A549 (cell line): ENCODE data around the gene TRNP1. TPM values are rescaled to one million over a fixed set of nuclear protein-coding genes. Genes with fewer than 3 reads are reported as not detected.

Source experiments
- BHLHE40 ChIP-seq: IDR thresholded peaks from 2 replicates; pipeline ENCODE4 v1.6.1; 2012; ENCODE audit warnings: low read depth, low read length, inconsistent platforms
- CBX8 ChIP-seq: fragments of 200-600 bp; sonication (generic); IDR thresholded peaks from 2 replicates; pipeline ENCODE4 v1.6.1; 2016
- CEBPB ChIP-seq, 2 experiments: fragments of >200 bp in 1 of 2; sonication (Bioruptor Twin) in 1 of 2; formaldehyde crosslinking in 1 of 2; IDR thresholded peaks; 2 replicates each; pipeline ENCODE4 v1.6.1; 2012 to 2016
- EHF ChIP-seq: fragments of 250-450 bp; sonication (Bioruptor Pico); IDR thresholded peaks from 2 replicates; pipeline ENCODE4 v1.5.0; 2020; ENCODE audit warnings: mild to moderate bottlenecking
- EHMT2 ChIP-seq: fragments of 200-600 bp; sonication (generic); IDR thresholded peaks from 2 replicates; pipeline ENCODE4 v1.6.1; 2016; ENCODE audit warnings: antibody characterized with exemption, low read depth, mild to moderate bottlenecking, moderate library complexity
- EP300 ChIP-seq, 2 experiments: fragments of >200 bp; sonication (Bioruptor Twin); formaldehyde crosslinking; IDR thresholded peaks; 2 replicates in 1 of 2; 3 replicates in 1 of 2; pipeline ENCODE4 v1.6.1; 2016 to 2017
- ESRRA ChIP-seq: fragments of 150-350 bp; IDR thresholded peaks from 2 replicates; pipeline ENCODE4 v1.6.1; 2014; ENCODE audit warnings: mild to moderate bottlenecking, low read length, borderline replicate concordance
- FOSB ChIP-seq: fragments of 250-450 bp; sonication (Bioruptor Pico); IDR thresholded peaks from 2 replicates; pipeline ENCODE4 v1.5.0; 2020; ENCODE audit warnings: mild to moderate bottlenecking, moderate library complexity
- FOXS1 ChIP-seq: fragments of 250-450 bp; sonication (Bioruptor Pico); IDR thresholded peaks from 2 replicates; pipeline ENCODE4 v1.5.0; 2020; ENCODE audit warnings: mild to moderate bottlenecking, moderate library complexity
- HOXB13 ChIP-seq: fragments of 250-450 bp; sonication (Bioruptor Pico); IDR thresholded peaks from 2 replicates; pipeline ENCODE4 v1.5.0; 2020; ENCODE audit warnings: low read depth, mild to moderate bottlenecking, moderate library complexity
- HOXB5 ChIP-seq: fragments of 250-450 bp; sonication (Bioruptor Pico); IDR thresholded peaks from 2 replicates; pipeline ENCODE4 v1.5.0; 2020; ENCODE audit warnings: mild to moderate bottlenecking, moderate library complexity
- KDM5A ChIP-seq: fragments of 200-600 bp; sonication (generic); IDR thresholded peaks from 2 replicates; pipeline ENCODE4 v1.6.1; 2016; ENCODE audit warnings: antibody characterized with exemption, mild to moderate bottlenecking
- MAFK ChIP-seq: fragments of 450-650 bp; IDR thresholded peaks from 2 replicates; pipeline ENCODE4 v1.6.1; 2014; ENCODE audit not compliant: partially characterized antibody
- MAZ ChIP-seq: fragments of 150-350 bp; IDR thresholded peaks from 2 replicates; pipeline ENCODE4 v1.6.1; 2014; ENCODE audit warnings: antibody characterized with exemption, low read depth, low read length, borderline replicate concordance
- MYC ChIP-seq: IDR thresholded peaks from 2 replicates; pipeline ENCODE4 v1.6.1; 2012; ENCODE audit warnings: mild to moderate bottlenecking, inconsistent platforms, low read length, improper control_type of control experiment, borderline replicate concordance
- NPAS2 ChIP-seq: fragments of 250-450 bp; sonication (Bioruptor Pico); IDR thresholded peaks from 2 replicates; pipeline ENCODE4 v1.8.0; 2022; ENCODE audit warnings: mild to moderate bottlenecking, moderate library complexity, borderline replicate concordance
- POLR2AphosphoS2 ChIP-seq: conservative IDR thresholded peaks from 2 replicates; pipeline ENCODE4 v1.6.1; 2012; ENCODE audit warnings: low read length, improper control_type of control experiment, inconsistent platforms
- RAD21 ChIP-seq, 2 experiments: fragments of >200 bp in 1 of 2; sonication (Bioruptor Twin) in 1 of 2; formaldehyde crosslinking in 1 of 2; IDR thresholded peaks in 1 of 2; conservative IDR thresholded peaks in 1 of 2; 2 replicates in 1 of 2; 3 replicates in 1 of 2; pipeline ENCODE4 v1.6.1; 2012 to 2018; ENCODE audit warnings: inconsistent platforms in 1 of 2
- RARB ChIP-seq: fragments of 250-450 bp; sonication (Bioruptor Pico); IDR thresholded peaks from 2 replicates; pipeline ENCODE4 v1.8.0; 2021; ENCODE audit warnings: mild to moderate bottlenecking, moderate library complexity
- RCOR1 ChIP-seq: fragments of 150-350 bp; IDR thresholded peaks from 2 replicates; pipeline ENCODE4 v1.6.1; 2014; ENCODE audit warnings: antibody characterized with exemption, low read length, low read depth
- RFX5 ChIP-seq: fragments of 450-650 bp; IDR thresholded peaks from 2 replicates; pipeline ENCODE4 v1.7.1; 2014; ENCODE audit warnings: antibody characterized with exemption, mild to moderate bottlenecking, moderate library complexity
- RNF2 ChIP-seq: fragments of 200-600 bp; sonication (generic); IDR thresholded peaks from 2 replicates; pipeline ENCODE4 v1.6.1; 2016; ENCODE audit warnings: low read depth, mild to moderate bottlenecking, antibody characterized with exemption, moderate library complexity, borderline replicate concordance
- SMC3 ChIP-seq: fragments of >200 bp; sonication (Bioruptor Twin); formaldehyde crosslinking; IDR thresholded peaks from 3 replicates; pipeline ENCODE4 v1.6.1; 2018; ENCODE audit warnings: inconsistent platforms
- SREBF2 ChIP-seq: fragments of 450-650 bp; IDR thresholded peaks from 2 replicates; pipeline ENCODE4 v1.6.1; 2014; ENCODE audit warnings: mild to moderate bottlenecking, moderate library complexity
- TP53 ChIP-seq: fragments of 250-450 bp; sonication (Bioruptor Pico); IDR thresholded peaks from 2 replicates; pipeline ENCODE4 v1.5.0; 2021; ENCODE audit warnings: mild to moderate bottlenecking, moderate library complexity
- ZC3H11A ChIP-seq: fragments of 450-650 bp; IDR thresholded peaks from 2 replicates; pipeline ENCODE4 v1.6.1; 2014; ENCODE audit warnings: antibody characterized with exemption, mild to moderate bottlenecking
- ZFP36 ChIP-seq: fragments of 450-650 bp; IDR thresholded peaks from 2 replicates; pipeline ENCODE4 v1.6.1; 2014; ENCODE audit warnings: borderline replicate concordance; ENCODE audit not compliant: partially characterized antibody
- ZSCAN20 ChIP-seq: fragments of 250-450 bp; sonication (Bioruptor Pico); IDR thresholded peaks from 2 replicates; pipeline ENCODE4 v1.8.0; 2022; ENCODE audit warnings: mild to moderate bottlenecking, moderate library complexity
- polyA plus RNA-seq, 4 experiments: library from polyadenylated mRNA; depleted of rRNA in 3 of 4; stranded (reverse); fragments of >200 nt; fragmentation: RNase III in 1 of 4; extraction: RNeasy Plus Mini Kit Qiagen cat#74134 plus additional on column Dnase treatment in 1 of 4; gene quantifications; 2 replicates in 3 of 4; 3 replicates in 1 of 4; pipeline ENCODE4 v1.2.3, GENCODE V29; 2011 to 2017
- TF ChIP-seq, protein P1 (sequence below): fragments of >200 bp; sonication (Bioruptor Twin); formaldehyde crosslinking; IDR thresholded peaks from 3 replicates; pipeline ENCODE4 v1.6.1; 2016
- TF ChIP-seq, protein P2 (sequence below): fragments of 200-600 bp; sonication (generic); IDR thresholded peaks from 2 replicates; pipeline ENCODE4 v1.6.1; 2016; ENCODE audit warnings: antibody characterized with exemption, mild to moderate bottlenecking, moderate library complexity
- TF ChIP-seq, protein P3 (sequence below): fragments of 150-350 bp; IDR thresholded peaks from 2 replicates; pipeline ENCODE4 v1.6.1; 2014; ENCODE audit warnings: low read depth, mild to moderate bottlenecking, low read length
- TF ChIP-seq, protein P4 (sequence below): fragments of 250-450 bp; sonication (Bioruptor Pico); IDR thresholded peaks from 2 replicates; pipeline ENCODE4 v1.5.0; 2020; ENCODE audit warnings: low read depth, mild to moderate bottlenecking, moderate library complexity
- TF ChIP-seq, protein P5 (sequence below): IDR thresholded peaks from 2 replicates; pipeline ENCODE4 v1.6.1; 2012; ENCODE audit warnings: low read depth, borderline replicate concordance
- TF ChIP-seq, protein P6 (sequence below): fragments of >200 bp; sonication (Bioruptor Twin); formaldehyde crosslinking; IDR thresholded peaks from 2 replicates; pipeline ENCODE4 v1.6.1; 2016
- TF ChIP-seq, protein P7 (sequence below): IDR thresholded peaks from 2 replicates; pipeline ENCODE4 v1.6.1; 2012

The TRNP1 gene
- polyA plus RNA-seq, 2 of the 4 experiments (the other 2 are of a cell fraction), result 73.9 to 113 TPM

DNA sequence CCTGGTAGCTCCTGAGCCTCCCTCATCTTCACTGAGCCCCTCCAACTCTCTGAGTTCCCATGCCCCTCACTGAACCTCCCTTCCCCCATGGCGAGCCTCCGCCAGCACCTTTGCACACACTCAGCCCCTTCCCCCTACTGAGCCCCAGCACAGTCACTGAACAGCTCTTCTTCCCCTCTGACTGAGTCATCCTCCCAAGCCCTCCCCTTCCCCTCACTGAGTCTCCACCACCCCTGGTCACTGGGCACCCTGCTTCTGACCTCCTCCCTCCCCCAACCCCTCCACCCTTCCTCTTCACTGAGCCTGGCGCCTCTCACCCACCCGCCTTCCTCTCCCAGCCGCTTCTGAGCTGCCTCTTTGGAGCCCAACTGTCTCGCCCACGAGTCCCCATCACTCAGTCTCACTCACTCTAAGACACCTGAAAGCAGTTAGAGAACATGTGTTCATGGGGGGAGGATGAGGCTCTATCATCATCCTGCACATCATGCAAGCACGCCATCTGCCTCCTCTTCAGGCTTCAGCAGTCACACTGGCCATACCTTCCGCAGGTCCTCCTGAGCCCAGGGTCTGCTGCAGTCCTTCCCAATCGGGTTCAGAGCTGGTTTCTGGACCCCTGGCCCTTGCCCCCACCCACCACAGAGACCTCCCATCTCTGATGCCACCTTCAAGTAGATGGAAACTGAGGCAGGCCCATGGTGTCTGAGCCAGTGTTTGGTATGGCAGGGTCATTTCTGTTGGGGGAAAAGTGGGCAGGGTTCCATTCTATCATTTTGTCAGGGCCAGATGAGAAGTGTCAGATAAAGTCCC lies 2.0 kb upstream of the TRNP1 start (continued):
- TF ChIP-seq FOSB (CRISPR knock-in tag) (peak; percentile 61; the same call in 1 of the 2 replicates), TP53 (CRISPR knock-in tag) (no peak), ESRRA (no peak), RCOR1 (no peak), EP300 (IDR thresholded peaks at IDR 0.05) (peak; percentile 22 to 37; a peak in 2 of 5 replicates), EHMT2 (no peak), MYC (peak; percentile 21; the same call in 1 of the 2 replicates), ZC3H11A (no peak), ZSCAN20 (CRISPR knock-in tag) (no peak), CBX8 (no peak), MAFK (no peak), RARB (CRISPR knock-in tag) (no peak; the same call in 1 of the 2 replicates), SREBF2 (no peak), POLR2AphosphoS2 (no peak), HOXB5 (peak; percentile 18), EHF (0 out of 2 replicates have a peak, but pooled peaks have one; percentile 50), NPAS2 (CRISPR knock-in tag) (no peak), RFX5 (no peak), HOXB13 (CRISPR knock-in tag) (0 out of 2 replicates have a peak, but pooled peaks have one; percentile 69), SMC3 (peak; percentile 15; the same call in 1 of the 3 replicates), FOXS1 (CRISPR knock-in tag) (peak; percentile 39; the same call in 1 of the 2 replicates), ZFP36 (no peak), BHLHE40 (no peak), CEBPB (IDR thresholded peaks at IDR 0.05) (0 out of 4 replicates have a peak, but pooled peaks of 1 of the 2 experiments have one; percentile 14), RNF2 (no peak), KDM5A (no peak), RAD21 (conservative IDR thresholded peaks at IDR 0.05 in 1 of 2, IDR thresholded peaks at IDR 0.05 in 1 of 2) (no peak), MAZ (no peak)
- TF ChIP-seq, protein P1, sequence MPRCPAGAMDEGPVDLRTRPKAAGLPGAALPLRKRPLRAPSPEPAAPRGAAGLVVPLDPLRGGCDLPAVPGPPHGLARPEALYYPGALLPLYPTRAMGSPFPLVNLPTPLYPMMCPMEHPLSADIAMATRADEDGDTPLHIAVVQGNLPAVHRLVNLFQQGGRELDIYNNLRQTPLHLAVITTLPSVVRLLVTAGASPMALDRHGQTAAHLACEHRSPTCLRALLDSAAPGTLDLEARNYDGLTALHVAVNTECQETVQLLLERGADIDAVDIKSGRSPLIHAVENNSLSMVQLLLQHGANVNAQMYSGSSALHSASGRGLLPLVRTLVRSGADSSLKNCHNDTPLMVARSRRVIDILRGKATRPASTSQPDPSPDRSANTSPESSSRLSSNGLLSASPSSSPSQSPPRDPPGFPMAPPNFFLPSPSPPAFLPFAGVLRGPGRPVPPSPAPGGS, result no peak
- TF ChIP-seq, protein P2, sequence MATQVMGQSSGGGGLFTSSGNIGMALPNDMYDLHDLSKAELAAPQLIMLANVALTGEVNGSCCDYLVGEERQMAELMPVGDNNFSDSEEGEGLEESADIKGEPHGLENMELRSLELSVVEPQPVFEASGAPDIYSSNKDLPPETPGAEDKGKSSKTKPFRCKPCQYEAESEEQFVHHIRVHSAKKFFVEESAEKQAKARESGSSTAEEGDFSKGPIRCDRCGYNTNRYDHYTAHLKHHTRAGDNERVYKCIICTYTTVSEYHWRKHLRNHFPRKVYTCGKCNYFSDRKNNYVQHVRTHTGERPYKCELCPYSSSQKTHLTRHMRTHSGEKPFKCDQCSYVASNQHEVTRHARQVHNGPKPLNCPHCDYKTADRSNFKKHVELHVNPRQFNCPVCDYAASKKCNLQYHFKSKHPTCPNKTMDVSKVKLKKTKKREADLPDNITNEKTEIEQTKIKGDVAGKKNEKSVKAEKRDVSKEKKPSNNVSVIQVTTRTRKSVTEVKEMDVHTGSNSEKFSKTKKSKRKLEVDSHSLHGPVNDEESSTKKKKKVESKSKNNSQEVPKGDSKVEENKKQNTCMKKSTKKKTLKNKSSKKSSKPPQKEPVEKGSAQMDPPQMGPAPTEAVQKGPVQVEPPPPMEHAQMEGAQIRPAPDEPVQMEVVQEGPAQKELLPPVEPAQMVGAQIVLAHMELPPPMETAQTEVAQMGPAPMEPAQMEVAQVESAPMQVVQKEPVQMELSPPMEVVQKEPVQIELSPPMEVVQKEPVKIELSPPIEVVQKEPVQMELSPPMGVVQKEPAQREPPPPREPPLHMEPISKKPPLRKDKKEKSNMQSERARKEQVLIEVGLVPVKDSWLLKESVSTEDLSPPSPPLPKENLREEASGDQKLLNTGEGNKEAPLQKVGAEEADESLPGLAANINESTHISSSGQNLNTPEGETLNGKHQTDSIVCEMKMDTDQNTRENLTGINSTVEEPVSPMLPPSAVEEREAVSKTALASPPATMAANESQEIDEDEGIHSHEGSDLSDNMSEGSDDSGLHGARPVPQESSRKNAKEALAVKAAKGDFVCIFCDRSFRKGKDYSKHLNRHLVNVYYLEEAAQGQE, result no peak
- TF ChIP-seq, protein P3, sequence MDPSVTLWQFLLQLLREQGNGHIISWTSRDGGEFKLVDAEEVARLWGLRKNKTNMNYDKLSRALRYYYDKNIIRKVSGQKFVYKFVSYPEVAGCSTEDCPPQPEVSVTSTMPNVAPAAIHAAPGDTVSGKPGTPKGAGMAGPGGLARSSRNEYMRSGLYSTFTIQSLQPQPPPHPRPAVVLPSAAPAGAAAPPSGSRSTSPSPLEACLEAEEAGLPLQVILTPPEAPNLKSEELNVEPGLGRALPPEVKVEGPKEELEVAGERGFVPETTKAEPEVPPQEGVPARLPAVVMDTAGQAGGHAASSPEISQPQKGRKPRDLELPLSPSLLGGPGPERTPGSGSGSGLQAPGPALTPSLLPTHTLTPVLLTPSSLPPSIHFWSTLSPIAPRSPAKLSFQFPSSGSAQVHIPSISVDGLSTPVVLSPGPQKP, result no peak
- TF ChIP-seq, protein P4, sequence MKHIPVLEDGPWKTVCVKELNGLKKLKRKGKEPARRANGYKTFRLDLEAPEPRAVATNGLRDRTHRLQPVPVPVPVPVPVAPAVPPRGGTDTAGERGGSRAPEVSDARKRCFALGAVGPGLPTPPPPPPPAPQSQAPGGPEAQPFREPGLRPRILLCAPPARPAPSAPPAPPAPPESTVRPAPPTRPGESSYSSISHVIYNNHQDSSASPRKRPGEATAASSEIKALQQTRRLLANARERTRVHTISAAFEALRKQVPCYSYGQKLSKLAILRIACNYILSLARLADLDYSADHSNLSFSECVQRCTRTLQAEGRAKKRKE (CRISPR knock-in tag), result no peak
- TF ChIP-seq, protein P5, sequence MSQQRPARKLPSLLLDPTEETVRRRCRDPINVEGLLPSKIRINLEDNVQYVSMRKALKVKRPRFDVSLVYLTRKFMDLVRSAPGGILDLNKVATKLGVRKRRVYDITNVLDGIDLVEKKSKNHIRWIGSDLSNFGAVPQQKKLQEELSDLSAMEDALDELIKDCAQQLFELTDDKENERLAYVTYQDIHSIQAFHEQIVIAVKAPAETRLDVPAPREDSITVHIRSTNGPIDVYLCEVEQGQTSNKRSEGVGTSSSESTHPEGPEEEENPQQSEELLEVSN, result no peak
- TF ChIP-seq, protein P6, sequence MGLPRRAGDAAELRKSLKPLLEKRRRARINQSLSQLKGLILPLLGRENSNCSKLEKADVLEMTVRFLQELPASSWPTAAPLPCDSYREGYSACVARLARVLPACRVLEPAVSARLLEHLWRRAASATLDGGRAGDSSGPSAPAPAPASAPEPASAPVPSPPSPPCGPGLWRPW, result no peak
- TF ChIP-seq, protein P7, sequence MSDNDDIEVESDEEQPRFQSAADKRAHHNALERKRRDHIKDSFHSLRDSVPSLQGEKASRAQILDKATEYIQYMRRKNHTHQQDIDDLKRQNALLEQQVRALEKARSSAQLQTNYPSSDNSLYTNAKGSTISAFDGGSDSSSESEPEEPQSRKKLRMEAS, result peak; percentile 64
